Measurements from ENCODE around the gene CYP39A1.

- no peak for TF ChIP-seq CTCF (IDR thresholded peaks at IDR 0.05)
- no peak for TF ChIP-seq EZH2 (IDR thresholded peaks at IDR 0.05; ENCODE audit: borderline replicate concordance, insufficient read depth, low read depth, low read length, poor library complexity, severe bottlenecking)
Measured at GRCh38 chr6:46605091-46605797, 47.4 kb downstream of the CYP39A1 start.
